ENCODE data around the gene AKNA.

AKNA gene

DNA sequence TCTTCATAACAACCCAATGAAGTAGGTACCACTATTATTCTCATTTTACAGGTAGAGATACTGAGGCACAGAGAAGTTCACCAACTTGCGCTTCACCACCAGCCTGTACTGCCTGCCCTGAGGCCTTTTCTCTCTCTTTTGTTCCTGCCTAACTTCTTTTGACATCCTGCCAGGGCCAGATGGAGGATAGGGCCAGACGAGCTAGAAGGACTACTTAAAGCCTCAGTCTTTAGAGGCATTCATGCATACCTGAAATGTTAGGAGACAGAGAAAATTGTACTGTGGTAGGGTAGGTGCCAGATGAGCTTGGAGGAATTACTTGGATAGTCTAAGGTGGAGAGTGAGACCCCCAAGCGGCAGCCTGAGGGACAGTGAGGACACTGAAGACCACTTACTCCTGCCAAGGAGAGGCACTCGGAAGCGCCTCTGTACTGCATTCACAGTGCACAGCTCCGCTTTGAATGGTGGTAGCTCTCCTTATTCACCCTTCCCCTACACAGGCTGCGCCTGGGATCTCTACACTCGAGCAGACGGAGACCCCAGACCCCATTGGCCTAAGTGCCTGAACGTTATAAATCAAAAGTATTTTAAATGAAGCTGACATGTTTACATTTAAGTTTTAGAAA lies 71.1 kb downstream of the AKNA start:
- no peak overlapping the region for H3K27ac Mint-ChIP-seq
- no peaks in the 10 kb centered on the region for H3K36me3 Mint-ChIP-seq (ENCODE audit: low read depth)
- H3K27me3 Mint-ChIP-seq, result peaks cover 11% of the 10 kb centered on the region
- DNase-seq, result peak; percentile 9
- H3K9me3 Mint-ChIP-seq, result no peaks in the 10 kb centered on the region
- H3K4me1 Mint-ChIP-seq (ENCODE audit: low read depth), result peaks cover 3% of the 10 kb centered on the region
- no peak overlapping the region for H3K4me3 Mint-ChIP-seq

DNA sequence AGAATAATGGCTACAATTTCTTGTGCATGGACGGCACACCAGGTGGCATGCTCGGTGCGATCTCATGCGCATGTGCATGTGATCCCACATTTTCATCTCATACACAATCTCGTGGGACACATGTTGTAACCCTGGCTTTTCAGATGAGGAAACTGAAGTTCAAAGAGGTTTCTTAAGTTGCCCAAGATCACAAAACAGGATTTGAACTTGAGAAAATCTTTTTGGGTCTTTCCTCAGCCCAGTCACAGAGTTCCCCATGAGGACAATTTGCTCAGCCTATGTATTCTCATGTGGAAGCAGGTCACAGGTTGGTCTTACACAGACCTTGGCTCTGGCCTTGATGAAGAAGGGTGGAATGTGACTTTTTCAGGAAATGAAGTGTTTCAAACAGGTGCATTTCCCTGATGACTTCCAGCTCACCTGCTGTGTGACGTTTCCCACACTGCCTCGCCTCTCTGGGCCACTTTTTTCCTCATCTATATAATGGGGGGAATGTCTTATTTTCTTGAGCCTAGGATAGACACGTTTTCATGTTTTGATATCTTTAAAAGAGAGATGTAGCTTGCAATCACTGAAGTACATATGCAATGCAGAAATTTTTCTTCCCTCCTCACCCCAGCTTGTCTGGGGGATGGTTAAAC lies 71.9 kb downstream of the AKNA start:
- Mint-ChIP-seq H3K27me3 (peaks cover 11% of the 10 kb centered on the region), H3K36me3 (ENCODE audit: low read depth) (no peaks in the 10 kb centered on the region), H3K4me1 (ENCODE audit: low read depth) (peaks cover 1% of the 10 kb centered on the region), H3K4me3 (no peak overlapping the region), H3K27ac (no peak overlapping the region), H3K9me3 (no peaks in the 10 kb centered on the region)
- DNase-seq, result no peak

DNA sequence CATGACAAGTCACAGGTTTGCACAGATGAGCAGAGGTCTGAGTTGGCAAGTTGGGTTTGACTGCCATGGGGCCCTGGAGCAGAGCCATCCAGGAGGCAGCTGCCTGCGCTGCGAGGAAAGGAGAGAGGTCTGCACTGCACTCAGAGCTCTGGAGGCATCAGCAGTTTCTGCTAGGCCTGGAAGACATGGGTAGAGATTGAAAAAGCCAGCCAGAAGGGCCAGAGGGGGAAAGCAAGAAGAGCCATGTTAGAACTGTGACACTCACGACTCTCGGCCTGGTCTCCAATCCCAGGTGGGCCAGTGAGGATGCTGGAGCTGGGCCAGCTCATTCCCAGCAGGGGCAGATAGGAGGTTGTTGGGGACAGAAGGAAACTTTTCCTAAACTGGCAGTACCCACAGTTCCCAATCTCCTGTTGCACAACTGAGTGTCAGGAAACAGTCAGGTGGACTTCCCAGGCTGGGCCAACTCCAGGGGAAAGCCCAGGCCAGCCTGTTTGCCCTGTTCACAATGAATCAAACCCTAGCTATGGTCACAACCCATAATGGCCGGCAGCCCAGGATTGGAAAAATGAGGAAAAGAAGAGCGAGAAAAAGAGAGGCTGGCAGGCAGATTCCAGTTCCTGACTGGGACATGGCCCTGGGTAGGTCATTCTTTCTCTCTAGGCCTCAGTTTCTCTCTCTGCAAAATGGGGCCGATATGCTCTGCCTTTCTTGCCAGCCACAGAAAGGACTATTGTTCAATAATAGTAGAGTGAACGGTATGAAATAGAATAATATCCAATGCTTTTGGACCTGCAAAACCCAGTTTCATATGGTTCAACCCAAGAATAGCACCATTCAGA lies 72.7 kb downstream of the AKNA start:
- Mint-ChIP-seq H3K36me3 (ENCODE audit: low read depth) (no peaks in the 10 kb centered on the region), H3K4me1 (ENCODE audit: low read depth) (peaks cover 1% of the 10 kb centered on the region), H3K27me3 (peaks cover 11% of the 10 kb centered on the region), H3K27ac (no peak overlapping the region), H3K4me3 (no peak overlapping the region), H3K9me3 (no peaks in the 10 kb centered on the region)
- DNase-seq, result no peak

DNA sequence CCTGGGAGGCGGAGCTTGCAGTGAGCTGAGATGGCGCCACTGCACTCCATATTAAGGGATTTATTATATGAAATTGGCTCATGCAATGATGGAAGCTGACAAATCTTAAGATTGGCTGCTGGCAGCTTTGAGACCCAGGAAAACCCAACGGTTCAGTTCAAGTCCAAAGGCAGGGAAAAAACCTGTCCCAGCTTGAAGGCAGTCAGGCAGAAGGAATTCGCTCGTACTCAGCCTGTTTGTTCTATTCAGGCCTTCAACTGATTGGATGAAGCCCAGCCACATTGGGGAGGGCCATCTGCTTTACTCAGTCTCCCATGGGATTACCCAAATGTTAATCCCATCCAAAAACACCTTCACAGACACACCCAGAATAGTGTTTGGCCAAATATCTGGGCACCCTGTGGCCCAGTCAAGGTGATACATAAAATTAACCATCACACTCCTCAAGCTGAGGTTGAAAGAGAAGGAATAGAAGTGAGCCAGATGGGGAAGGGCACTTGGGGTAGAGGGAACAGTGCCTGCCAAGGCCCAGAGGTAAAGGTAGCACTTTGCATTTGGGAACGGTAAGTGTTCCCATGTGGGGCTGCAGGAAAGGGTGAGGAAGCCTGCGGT lies 73.4 kb downstream of the AKNA start:
- H3K27ac Mint-ChIP-seq, result no peak overlapping the region
- DNase-seq, result peak; percentile 13
- no peaks in the 10 kb centered on the region for H3K9me3 Mint-ChIP-seq
- H3K27me3 Mint-ChIP-seq, result peaks cover 10% of the 10 kb centered on the region
- H3K4me1 Mint-ChIP-seq (ENCODE audit: low read depth), result peaks cover 1% of the 10 kb centered on the region
- H3K36me3 Mint-ChIP-seq (ENCODE audit: low read depth), result no peaks in the 10 kb centered on the region
- H3K4me3 Mint-ChIP-seq, result no peak overlapping the region

DNA sequence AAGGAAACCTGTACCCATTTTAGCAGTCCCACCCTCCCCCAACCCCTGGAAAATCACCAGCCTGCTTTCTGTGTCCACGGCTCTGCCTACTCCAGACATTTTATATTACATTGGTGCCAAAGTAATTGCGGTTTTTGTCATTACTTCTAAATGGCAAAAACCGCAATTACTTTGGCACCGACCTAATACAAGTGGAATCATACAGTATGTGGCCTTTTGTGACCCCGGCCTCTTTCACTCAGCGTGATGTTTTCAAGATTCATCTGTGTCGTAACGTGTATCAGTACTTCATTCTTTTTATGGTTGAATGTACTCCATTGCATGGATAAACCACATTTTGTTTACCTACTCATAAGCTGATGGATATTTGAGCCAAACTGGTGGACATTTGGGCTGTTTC lies 74.6 kb downstream of the AKNA start:
- Mint-ChIP-seq H3K27ac (no peak overlapping the region), H3K9me3 (no peaks in the 10 kb centered on the region), H3K4me3 (no peak overlapping the region)

GRCh38 chr9:114312513-114312875 lies 75.3 kb downstream of the AKNA start:
- DNase-seq, result peak; percentile 3
- Mint-ChIP-seq H3K27me3 (no peaks in the 10 kb centered on the region), H3K9me3 (no peaks in the 10 kb centered on the region), H3K36me3 (ENCODE audit: low read depth) (no peaks in the 10 kb centered on the region), H3K4me3 (no peak overlapping the region), H3K27ac (no peak overlapping the region), H3K4me1 (ENCODE audit: low read depth) (no peaks in the 10 kb centered on the region)

More for the DNA sequence above, 74.6 kb downstream of the AKNA start:
- no peak for DNase-seq
- Mint-ChIP-seq H3K36me3 (ENCODE audit: low read depth) (no peaks in the 10 kb centered on the region), H3K4me1 (ENCODE audit: low read depth) (peaks cover 1% of the 10 kb centered on the region), H3K27me3 (peaks cover 6% of the 10 kb centered on the region)

DNA sequence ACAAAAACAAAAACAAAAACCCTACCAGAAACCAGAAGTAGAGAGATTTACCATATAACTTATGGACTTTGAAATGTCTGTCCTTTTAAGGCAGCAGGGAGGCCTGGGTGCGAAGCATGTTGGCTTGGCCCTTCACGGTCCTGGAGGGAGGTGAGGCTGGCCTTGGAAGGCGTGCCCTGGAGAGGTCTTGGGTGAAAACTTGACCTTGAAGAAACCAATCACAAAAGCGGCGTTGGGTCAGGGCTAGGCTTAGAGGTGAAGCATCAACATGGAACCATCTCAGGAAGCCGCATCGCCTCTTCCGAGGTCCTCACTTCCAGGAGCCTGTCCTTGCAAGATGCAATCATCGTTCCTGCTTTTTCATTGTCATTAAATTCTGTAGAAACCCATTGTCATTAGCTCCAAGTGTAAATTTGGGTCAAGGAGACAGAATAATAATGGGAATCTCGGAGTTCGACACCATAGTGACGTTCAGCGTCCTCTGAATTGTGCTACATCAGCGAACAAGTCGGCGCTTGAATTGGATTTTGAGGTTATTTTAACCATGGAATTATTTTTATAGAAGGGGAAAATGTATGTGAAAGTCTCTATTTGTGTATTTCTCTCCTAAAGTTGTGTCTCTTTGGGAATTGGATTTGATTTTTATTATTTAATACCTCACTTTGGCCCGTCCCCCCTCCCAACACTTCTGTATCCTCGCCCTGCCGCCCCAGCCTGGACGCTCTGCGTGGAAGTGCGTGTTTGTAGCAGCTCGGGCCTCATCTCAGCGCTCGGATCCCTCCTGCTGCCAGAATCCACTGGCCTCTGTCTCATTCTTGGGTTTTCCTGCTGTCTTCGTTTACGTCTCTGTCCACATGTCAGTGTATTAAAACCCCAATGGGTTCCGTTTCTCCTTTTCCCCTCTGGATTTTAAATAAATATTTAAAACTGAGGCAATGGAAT lies 75.9 kb downstream of the AKNA start:
- Mint-ChIP-seq H3K4me3 (no peak overlapping the region), H3K27ac (no peak overlapping the region), H3K27me3 (no peaks in the 10 kb centered on the region), H3K4me1 (ENCODE audit: low read depth) (no peaks in the 10 kb centered on the region), H3K9me3 (no peaks in the 10 kb centered on the region), H3K36me3 (ENCODE audit: low read depth) (no peaks in the 10 kb centered on the region)
- no peak for DNase-seq

GRCh38 chr9:114310471-114311450 lies 77.0 kb downstream of the AKNA start:
- Mint-ChIP-seq H3K27ac (no peak overlapping the region), H3K9me3 (no peaks in the 10 kb centered on the region), H3K27me3 (no peaks in the 10 kb centered on the region), H3K36me3 (ENCODE audit: low read depth) (no peaks in the 10 kb centered on the region), H3K4me1 (ENCODE audit: low read depth) (peaks cover under 1% of the 10 kb centered on the region), H3K4me3 (no peak overlapping the region)
- peak; percentile 13 for DNase-seq

DNA sequence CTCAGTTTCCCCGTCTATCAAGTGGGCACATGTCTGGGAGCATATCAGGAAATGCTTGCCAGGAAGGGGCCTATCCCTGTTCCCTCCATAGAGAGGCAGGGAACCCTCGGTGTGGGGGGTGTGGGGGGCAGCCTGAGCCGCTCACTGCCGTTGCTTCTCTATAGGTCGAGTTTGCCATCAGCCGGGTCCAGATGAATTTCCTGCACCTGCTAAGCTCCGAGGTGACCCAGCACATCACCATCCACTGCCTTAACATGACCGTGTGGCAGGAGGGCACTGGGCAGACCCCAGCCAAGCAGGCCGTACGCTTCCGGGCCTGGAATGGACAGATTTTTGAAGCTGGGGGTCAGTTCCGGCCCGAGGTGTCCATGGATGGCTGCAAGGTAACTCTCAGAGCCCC lies 78.7 kb downstream of the AKNA start:
- peaks cover 4% of the 10 kb centered on the region for H3K4me1 Mint-ChIP-seq (ENCODE audit: low read depth)
- no peak overlapping the region for H3K27ac Mint-ChIP-seq
- DNase-seq, result no peak
- H3K9me3 Mint-ChIP-seq, result no peaks in the 10 kb centered on the region
- no peaks in the 10 kb centered on the region for H3K27me3 Mint-ChIP-seq
- H3K36me3 Mint-ChIP-seq (ENCODE audit: low read depth), result no peaks in the 10 kb centered on the region
- no peak overlapping the region for H3K4me3 Mint-ChIP-seq

DNA sequence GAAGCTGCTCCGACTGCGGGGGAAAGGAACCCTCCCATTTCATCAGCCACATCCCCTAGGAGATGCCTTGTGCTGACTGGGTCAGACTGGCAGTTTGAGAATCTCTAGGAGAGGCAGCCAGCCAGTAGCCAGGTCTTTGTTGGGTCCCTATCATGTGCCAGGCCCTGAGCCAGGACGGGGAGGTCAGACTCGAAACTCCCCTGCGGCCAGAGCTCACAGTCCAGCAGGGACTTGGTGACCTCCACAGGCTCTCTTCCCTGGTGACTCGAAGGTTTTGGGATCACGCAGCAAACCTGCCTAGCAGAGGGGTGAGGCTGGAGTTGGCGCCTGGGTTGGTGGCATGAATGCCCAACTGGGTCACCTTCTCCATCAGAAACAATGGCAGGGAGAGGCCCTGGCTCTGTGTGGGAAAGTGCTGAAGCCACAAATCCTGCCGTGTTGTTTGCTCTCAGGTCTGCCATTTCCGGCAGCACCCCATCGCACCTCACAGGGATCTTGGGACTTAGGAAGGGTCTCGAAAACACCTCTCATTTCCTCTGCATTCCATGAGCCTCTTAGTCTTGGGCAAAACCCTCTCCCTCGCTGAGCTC lies 79.3 kb downstream of the AKNA start:
- Mint-ChIP-seq H3K27me3 (no peaks in the 10 kb centered on the region), H3K27ac (no peak overlapping the region), H3K9me3 (no peaks in the 10 kb centered on the region), H3K36me3 (ENCODE audit: low read depth) (no peaks in the 10 kb centered on the region), H3K4me3 (no peak overlapping the region), H3K4me1 (ENCODE audit: low read depth) (peaks cover 4% of the 10 kb centered on the region)
- DNase-seq, result peak; percentile 13

DNA sequence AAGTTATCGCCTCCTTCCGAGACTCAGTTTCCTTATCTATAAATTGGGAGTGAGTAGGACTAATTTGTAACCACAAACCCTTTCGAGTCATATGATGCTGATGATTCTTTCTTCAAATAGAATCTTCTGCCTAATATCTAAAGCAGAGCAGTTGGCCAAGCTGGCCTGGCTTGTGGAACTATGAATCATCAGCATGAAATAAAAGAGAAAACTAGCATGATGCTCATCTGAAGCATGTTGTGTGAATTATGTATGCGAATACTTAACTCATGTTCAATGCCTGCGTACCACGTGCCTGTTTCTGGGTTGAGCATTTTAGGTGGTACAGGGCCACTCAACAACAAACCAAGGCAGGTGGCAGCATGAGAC lies 79.9 kb downstream of the AKNA start:
- H3K9me3 Mint-ChIP-seq, result no peaks in the 10 kb centered on the region
- DNase-seq, result peak; percentile 7
- H3K27ac Mint-ChIP-seq, result peak overlapping the region; percentile 44
- no peaks in the 10 kb centered on the region for H3K27me3 Mint-ChIP-seq
- no peaks in the 10 kb centered on the region for H3K36me3 Mint-ChIP-seq (ENCODE audit: low read depth)
- H3K4me3 Mint-ChIP-seq, result no peak overlapping the region
- peaks cover 4% of the 10 kb centered on the region for H3K4me1 Mint-ChIP-seq (ENCODE audit: low read depth)

GRCh38 chr9:114304416-114305188 lies 83.2 kb downstream of the AKNA start:
- H3K27me3 Mint-ChIP-seq, result no peaks in the 10 kb centered on the region
- no peak overlapping the region for H3K27ac Mint-ChIP-seq
- no peak overlapping the region for H3K4me3 Mint-ChIP-seq
- no peaks in the 10 kb centered on the region for H3K36me3 Mint-ChIP-seq (ENCODE audit: low read depth)
- peak; percentile 17 for DNase-seq
- H3K4me1 Mint-ChIP-seq (ENCODE audit: low read depth), result peaks cover 4% of the 10 kb centered on the region
- no peaks in the 10 kb centered on the region for H3K9me3 Mint-ChIP-seq
